H1 (cell line): ENCODE data around the gene TMEM41A. TPM values are rescaled to one million over a fixed set of nuclear protein-coding genes. Genes with fewer than 3 reads are reported as not detected.

Experiments
- polyA plus RNA-seq, 7 experiments: library from polyadenylated mRNA; depleted of rRNA in 3 of 7; stranded (reverse) in 5 of 7; unstranded in 2 of 7; fragments of >200 nt in 5 of 7; fragments of 200-250 nt in 2 of 7; gene quantifications; 1 replicate in 5 of 7; 2 replicates in 1 of 7; 4 replicates in 1 of 7; pipeline versions ENCODE4 v1.2.1 to v1.2.3, GENCODE V29; 2011 to 2013; ENCODE audit warnings: missing spikeins in 2 of 7, mixed read lengths in 2 of 7
- total RNA-seq: library from RNA; stranded (reverse); fragmentation: NEBNext Ultra II Directional; extraction: Animal tissue kit (Norgen Biotek cat#: 25700); gene quantifications from 2 replicates; pipeline ENCODE4 v1.2.1, GENCODE V29; 2021

TMEM41A gene
- total and polyA plus RNA-seq, 2 of the 8 experiments (the other 6 are each of a cell fraction or from before 2014, with no cell fraction given) = 14.1 to 17.5 TPM

Other genes starting within 250 kb of the TMEM41A start
- gene EHHADH, start 245.0 kb downstream of the TMEM41A start, total RNA-seq = 2.9 and 3.5 TPM in 2 replicates
- gene EHHADH, start 245.0 kb downstream of the TMEM41A start, polyA plus RNA-seq (2011; rRNA removed) = 0.82 and 1.4 TPM in 2 replicates
- 17.9 and 21.8 TPM in 2 replicates for gene MAP3K13, start 135.9 kb downstream of the TMEM41A start, total RNA-seq
- 3.9 and 6.8 TPM in 2 replicates for gene MAP3K13, start 135.9 kb downstream of the TMEM41A start, polyA plus RNA-seq (2011; rRNA removed)
- gene LIPH, start 53.6 kb upstream of the TMEM41A start, total RNA-seq = 0.44 TPM in 1 of 2 replicates, not detected in the other
- gene LIPH, start 53.6 kb upstream of the TMEM41A start, polyA plus RNA-seq (2011; rRNA removed) = 0.06 and 0.08 TPM in 2 replicates
- gene SENP2, start 87.3 kb upstream of the TMEM41A start, total RNA-seq = 69.3 and 75.5 TPM in 2 replicates
- gene SENP2, start 87.3 kb upstream of the TMEM41A start, polyA plus RNA-seq (2011; rRNA removed) = 25.2 and 27.5 TPM in 2 replicates